Measurements from ENCODE around the gene MYZAP. TPM values are rescaled to one million over a fixed set of nuclear protein-coding genes. Genes with fewer than 3 reads are reported as not detected.

The MYZAP gene
- total and polyA plus RNA-seq, 9 of the 15 experiments (the other 6 are each of a cell fraction or from before 2014, with no cell fraction given), result 0.03 TPM; not detected in 8

- TF ChIP-seq FOXA3 (CRISPR knock-in tag; conservative IDR thresholded peaks at IDR 0.05 in 1 of 2, IDR thresholded peaks at IDR 0.05 in 1 of 2), result peak; percentile 99
- TF ChIP-seq RAD21 (CRISPR knock-in tag; conservative IDR thresholded peaks at IDR 0.05 in 1 of 2, IDR thresholded peaks at IDR 0.05 in 1 of 2), result peak; percentile 44 to 61
- TF ChIP-seq YY1 (IDR thresholded peaks at IDR 0.05; ENCODE audit: borderline replicate concordance in 1 of 3, control insufficient read depth in 1 of 3, extremely low read depth in 1 of 3, insufficient read depth in 3 of 3, insufficient read length in 1 of 3, insufficient replicate concordance in 2 of 3, low read depth in 1 of 3, low read length in 2 of 3), result no peak
- no peak for TF ChIP-seq MXI1 (IDR thresholded peaks at IDR 0.05; ENCODE audit: low read depth, low read length)
- TF ChIP-seq LEF1 (IDR thresholded peaks at IDR 0.05), result peak; percentile 51; the same call in 1 of the 2 replicates
- TF ChIP-seq MEF2A (IDR thresholded peaks at IDR 0.05; ENCODE audit: control insufficient read depth, low read depth, low read length), result peak; percentile 88
- no peak for TF ChIP-seq E4F1 (CRISPR knock-in tag; IDR thresholded peaks at IDR 0.05; ENCODE audit: borderline replicate concordance)
- no peak for TF ChIP-seq ZNF384 (IDR thresholded peaks at IDR 0.05; ENCODE audit: low read depth, low read length)
- TF ChIP-seq EP300 (IDR thresholded peaks at IDR 0.05; ENCODE audit: low read length), result peak; percentile 59; the same call in 1 of the 2 replicates
- no peak for TF ChIP-seq LARP7 (IDR thresholded peaks at IDR 0.05)
- TF ChIP-seq CSDE1 (IDR thresholded peaks at IDR 0.05), result no peak
- TF ChIP-seq HMBOX1 (IDR thresholded peaks at IDR 0.05), result no peak
- peak in 1 of 2 experiments; percentile 78; a peak in 2 of 4 replicates for TF ChIP-seq TBL1XR1 (IDR thresholded peaks at IDR 0.05; ENCODE audit: low read length in 2 of 2)
- peak; percentile 94 for TF ChIP-seq NFIC (IDR thresholded peaks at IDR 0.05)
- no peak for TF ChIP-seq ZBED1 (IDR thresholded peaks at IDR 0.05)
- 0 out of 2 replicates have a peak, but pooled peaks have one; percentile 12 for TF ChIP-seq CTBP1 (IDR thresholded peaks at IDR 0.05; ENCODE audit: borderline replicate concordance)
- peak; percentile 66 for TF ChIP-seq FOSL1 (tag; conservative IDR thresholded peaks at IDR 0.05)
- peak in 1 of 2 experiments; percentile 45; a peak in 2 of 4 replicates for TF ChIP-seq TRIM24 (IDR thresholded peaks at IDR 0.05)
- TF ChIP-seq SRSF9 (IDR thresholded peaks at IDR 0.05; ENCODE audit: borderline replicate concordance, low read depth, low read length), result no peak
- no peak for TF ChIP-seq YBX1 (IDR thresholded peaks at IDR 0.05)
Observed at GRCh38 chr15:57732526-57733331, 141.0 kb downstream of the MYZAP start (continued).
